Uterus (tissue), 4 donors: ENCODE results near the gene LIX1L. TPM values are rescaled to one million over a fixed set of nuclear protein-coding genes. Genes with fewer than 3 reads are reported as not detected.
A peak's percentile ranks its signal among the peaks of the same experiment; 100 is the strongest.
"Not testable (repeated sequence)": the region's sequence is repeated elsewhere in the genome, so short reads cannot be mapped to it uniquely, and the experiment has no call there.

ENCODE experiments used
- DNase-seq, 2 donors: peaks; one replicate each; pipeline ENCODE4 v3.0.0-alpha.2; 2019 to 2020
- H3K27ac ChIP-seq, 2 donors: fragments of 200-600 bp; sonication (generic); 1 replicate in 1 of 2; 2 replicates in 1 of 2; pipeline ENCODE4 v1.5.1; 2016 to 2018
- H3K27me3 ChIP-seq, 2 donors: fragments of 200-600 bp; sonication (generic); one replicate each; pipeline ENCODE4 v1.5.1; 2018 to 2019; ENCODE audit warnings: control low read depth in 1 of 2
- H3K36me3 ChIP-seq, 2 donors: fragments of 200-600 bp; sonication (generic); one replicate each; pipeline ENCODE4 v1.5.1; 2019; ENCODE audit warnings: control low read depth in 1 of 2
- H3K4me1 ChIP-seq, 2 donors: fragments of 200-600 bp; sonication (generic); one replicate each; pipeline ENCODE4 v1.5.1; 2018 to 2019; ENCODE audit warnings: control low read depth in 1 of 2
- H3K4me3 ChIP-seq, 2 donors: fragments of 200-600 bp; sonication (generic); 1 replicate in 1 of 2; 2 replicates in 1 of 2; pipeline ENCODE4 v1.5.1; 2018 to 2019; ENCODE audit warnings: mild to moderate bottlenecking in 1 of 2
- H3K9me3 ChIP-seq, 2 donors: fragments of 200-600 bp; sonication (generic); one replicate each; pipeline ENCODE4 v1.5.1; 2019; ENCODE audit warnings: control low read depth in 1 of 2
- CTCF ChIP-seq, 4 experiments: fragments of 200-600 bp in 2 of 4; fragments of 450-650 bp in 2 of 4; sonication (generic) in 2 of 4; IDR thresholded peaks; one replicate each; pipeline ENCODE4 v1.5.1; 2016 to 2019; ENCODE audit warnings: antibody characterized with exemption in 4 of 4, mild to moderate bottlenecking in 2 of 4, moderate library complexity in 1 of 4
- POLR2A ChIP-seq, 2 donors: fragments of 450-650 bp; IDR thresholded peaks; one replicate each; pipeline ENCODE4 v1.6.1; 2016; ENCODE audit warnings: antibody characterized with exemption in 2 of 2, mild to moderate bottlenecking in 1 of 2, moderate library complexity in 1 of 2
- intact Hi-C: fragments of 100-400 bp; cut with DNase I; formaldehyde crosslinking; loops from one replicate; pipeline ENCODE4 v1.15.1; 2023; ENCODE audit warnings: low total_unique reads
- total RNA-seq, 4 donors: library from RNA; depleted of rRNA in 3 of 4; stranded (reverse); fragments of >200 nt in 3 of 4; gene quantifications; one replicate each; pipeline versions ENCODE4 v1.1.0 to v1.2.4, GENCODE V29; 2014 to 2023
- donor health status: DM: yes; HTN: yes; CAD: no.

LIX1L gene
- total RNA-seq, 4 donors from 2014 or later: 12.3 to 69.0 (median 32.2) TPM

GRCh38 chr1:145927063-145927886, 30.5 kb downstream of the LIX1L start, which contains the start of gene RBM8A:
RBM8A (minus strand) TSS chr1:145927484; CDS start chr1:145927426, 58 bp downstream.
- peak; percentile 96 to 99 for TF ChIP-seq POLR2A (IDR thresholded peaks at IDR 0.05)
- TF ChIP-seq CTCF (IDR thresholded peaks at IDR 0.05): peak in 3 of 4 experiments; percentile 63 to 70 (median 65)
- Histone ChIP-seq H3K27ac (peak within 1 kb of the TSS; percentile 95 to 98), H3K4me3 (peak within 1 kb of the TSS; percentile 75 to 85), H3K27me3 (no peaks in the 10 kb centered on the region), H3K4me1 (peaks cover 0 to 7% of the 10 kb centered on the region in 2 donors), H3K36me3 (no peaks in the 10 kb centered on the region), H3K9me3 (no peaks in the 10 kb centered on the region)
- DNase-seq: peak; percentile 94 to 98
- intact Hi-C loops: no loop called here

- no peaks in the 10 kb centered on the region for H3K9me3 ChIP-seq
- intact Hi-C loops: no loop called here
These were observed 31.1 kb downstream of the LIX1L start for GRCh38 chr1:145926686-145927062.

GRCh38 chr1:145922266-145922665, 35.6 kb downstream of the LIX1L start:
- H3K27ac ChIP-seq: no peak overlapping the region
- TF ChIP-seq CTCF (IDR thresholded peaks at IDR 0.05): no peak
- no peak for TF ChIP-seq POLR2A (IDR thresholded peaks at IDR 0.05)
- no peak overlapping the region for H3K4me3 ChIP-seq
- H3K27me3 ChIP-seq: no peaks in the 10 kb centered on the region
- no peaks in the 10 kb centered on the region for H3K36me3 ChIP-seq
- peaks cover 0 to 13% of the 10 kb centered on the region in 2 donors for H3K4me1 ChIP-seq
- H3K9me3 ChIP-seq: no peaks in the 10 kb centered on the region
- no peak for DNase-seq
- intact Hi-C loops: no loop called here

More at GRCh38 chr1:145926686-145927062, 31.1 kb downstream of the LIX1L start:
- H3K4me1 ChIP-seq: peaks cover 0 to 7% of the 10 kb centered on the region in 2 donors
- TF ChIP-seq POLR2A (IDR thresholded peaks at IDR 0.05) (no peak), CTCF (IDR thresholded peaks at IDR 0.05) (no peak)
- no peaks in the 10 kb centered on the region for H3K36me3 ChIP-seq
- no peaks in the 10 kb centered on the region for H3K27me3 ChIP-seq
- DNase-seq: no peak
- H3K27ac ChIP-seq: peak overlapping the region; percentile 95 to 98
- H3K4me3 ChIP-seq: peak overlapping the region; percentile 75 to 85

- intact Hi-C loops: not testable (repeated sequence)
These were observed 37.5 kb downstream of the LIX1L start for GRCh38 chr1:145920297-145920696.

GRCh38 chr1:145918992-145919939, 38.6 kb downstream of the LIX1L start:
- TF ChIP-seq CTCF (IDR thresholded peaks at IDR 0.05) (peak in 1 of 4 experiments; percentile 9), POLR2A (IDR thresholded peaks at IDR 0.05) (no peak)
- Histone ChIP-seq H3K27ac (peak overlapping the region; percentile 88 to 92), H3K9me3 (no peaks in the 10 kb centered on the region), H3K36me3 (no peaks in the 10 kb centered on the region), H3K4me3 (peak overlapping the region; percentile 67 to 86), H3K4me1 (peaks cover 0 to 12% of the 10 kb centered on the region in 2 donors), H3K27me3 (no peaks in the 10 kb centered on the region)
- intact Hi-C loops: no loop called here
- peak; percentile 68 to 70 for DNase-seq

More at GRCh38 chr1:145920297-145920696, 37.5 kb downstream of the LIX1L start:
- peaks cover 0 to 12% of the 10 kb centered on the region in 2 donors for H3K4me1 ChIP-seq
- DNase-seq, H3K27ac ChIP-seq, H3K27me3 ChIP-seq, H3K4me3 ChIP-seq, H3K36me3 ChIP-seq, H3K9me3 ChIP-seq: not testable (repeated sequence)
